K562 (cell line): ENCODE measurements around the gene LSM11. TPM values are rescaled to one million over a fixed set of nuclear protein-coding genes. Genes with fewer than 3 reads are reported as not detected.

Experiments
- ATAC-seq: fragments of 200-7000 bp; cut with Tn5 transposase; 3 replicates; pipeline ENCODE4 v1.9.1; 2020; ENCODE audit warnings: moderate library complexity
- BruUV-seq: library from RNA; stranded (reverse); fragments of 400-500 nt; replicated peaks from 2 replicates; lab custom pipeline; 2021; lab: Mats Ljungman, UMichigan
- CTCF ChIA-PET: fragments of 300-600 bp; formaldehyde crosslinking; extraction: SDS; loops from one replicate; lab custom pipeline; 2021; ENCODE audit warnings: low intra/inter-chr PET ratio; lab: Yijun Ruan, JAX
- POLR2A ChIA-PET: fragments of 300-600, 350-650 bp; sonication (Branson Sonifier 250); formaldehyde crosslinking; extraction: SDS; loops from one replicate; lab custom pipeline; 2021; ENCODE audit warnings: antibody characterized with exemption, inconsistent platforms; lab: Yijun Ruan, JAX
- DNase-seq, 4 experiments: peaks; one replicate each; pipeline versions ENCODE4 v3.0.0 to v3.0.0-alpha.2; 2011 to 2018; ENCODE audit warnings: low spot score in 3 of 4, mixed read lengths in 3 of 4; ENCODE audit errors: extremely low read depth in 1 of 4
- FAIRE-seq: peaks from 2 replicates; lab custom pipeline; 2011; peaks lifted over from hg19 to GRCh38; lab: Jason Lieb, UNC
- H2AFZ ChIP-seq: 2 replicates; pipeline ENCODE4 v1.6.0; 2011; ENCODE audit warnings: low read depth, low read length, control low read depth, inconsistent platforms
- H3K27ac ChIP-seq: fragments of 200-600 bp; 3 replicates; pipeline ENCODE4 v1.8.0; 2011; ENCODE audit warnings: low read depth, mild to moderate bottlenecking, control low read depth, inconsistent platforms, low read length, moderate library complexity, mixed read lengths; ENCODE audit errors: extremely low read depth
- H3K27me3 ChIP-seq, 2 experiments: fragments of 300-600 bp in 1 of 2; 2 replicates in 1 of 2; 3 replicates in 1 of 2; pipeline versions ENCODE4 v1.6.0 to v1.8.0; 2011; ENCODE audit warnings: inconsistent platforms in 2 of 2, low read length in 2 of 2, mild to moderate bottlenecking in 1 of 2, mixed read lengths in 1 of 2, moderate library complexity in 1 of 2; ENCODE audit not compliant: control insufficient read depth in 2 of 2, insufficient read depth in 2 of 2
- H3K36me3 ChIP-seq: fragments of 300-600 bp; 3 replicates; pipeline ENCODE4 v1.8.0; 2011; ENCODE audit warnings: mild to moderate bottlenecking, low read length, inconsistent platforms; ENCODE audit not compliant: control insufficient read depth, insufficient read depth
- H3K4me1 ChIP-seq, 2 experiments: fragments of 200-600 bp in 1 of 2; replicated peaks in 1 of 2; 2 replicates in 1 of 2; 3 replicates in 1 of 2; pipeline versions ENCODE4 v1.5.1 to v1.8.0; 2011; ENCODE audit warnings: inconsistent platforms in 2 of 2, low read length in 2 of 2, mild to moderate bottlenecking in 1 of 2, mixed read lengths in 1 of 2, moderate library complexity in 1 of 2; ENCODE audit not compliant: control insufficient read depth in 2 of 2, insufficient read depth in 2 of 2
- H3K4me2 ChIP-seq: 2 replicates; pipeline ENCODE4 v1.6.1; 2011; ENCODE audit warnings: low read length, control low read depth, inconsistent platforms, mixed read lengths; ENCODE audit not compliant: insufficient read depth
- H3K4me3 ChIP-seq: fragments of 200-600 bp; sonication (generic), shearing (Covaris generic); 2 replicates; pipeline ENCODE4 v1.5.1; 2016; ENCODE audit warnings: control low read depth, inconsistent platforms
- H3K79me2 ChIP-seq: fragments of 200-600 bp; 3 replicates; pipeline ENCODE4 v1.8.0; 2011; ENCODE audit warnings: low read length, inconsistent platforms; ENCODE audit not compliant: control insufficient read depth, insufficient read depth
- H3K9ac ChIP-seq, 2 experiments: 2 replicates each; pipeline versions ENCODE4 v1.6.0 to v1.6.1; 2011; ENCODE audit warnings: low read depth in 2 of 2, low read length in 2 of 2, control low read depth in 1 of 2, inconsistent platforms in 1 of 2, mild to moderate bottlenecking in 1 of 2, mixed read lengths in 1 of 2; ENCODE audit not compliant: insufficient read depth in 1 of 2
- H3K9me1 ChIP-seq: one replicate; pipeline ENCODE4 v1.6.0; 2011; ENCODE audit warnings: inconsistent platforms, mild to moderate bottlenecking, low read length, moderate library complexity; ENCODE audit not compliant: control insufficient read depth, insufficient read depth
- H3K9me3 ChIP-seq: replicated peaks from 2 replicates; pipeline ENCODE4 v1.5.1; 2011; ENCODE audit warnings: low read depth, low read length, inconsistent platforms; ENCODE audit not compliant: control insufficient read depth, insufficient read depth
- H4K20me1 ChIP-seq: replicated peaks from 2 replicates; pipeline ENCODE4 v1.6.1; 2011; ENCODE audit warnings: low read length, inconsistent platforms, mixed read lengths; ENCODE audit not compliant: control insufficient read depth, insufficient read depth
- DNMT1 ChIP-seq: fragments of 450-650 bp; IDR thresholded peaks from 2 replicates; pipeline ENCODE4 v1.6.1; 2016; ENCODE audit warnings: antibody characterized with exemption, mild to moderate bottlenecking
- HLTF ChIP-seq: fragments of 450-650 bp; IDR thresholded peaks from 2 replicates; pipeline ENCODE4 v1.6.1; 2016
- NFYB ChIP-seq: IDR thresholded peaks from 2 replicates; pipeline ENCODE4 v1.6.1; 2011; ENCODE audit warnings: mild to moderate bottlenecking, moderate library complexity; ENCODE audit not compliant: insufficient read length; ENCODE audit errors: extremely low read depth
- PHB2 ChIP-seq: fragments of 450-650 bp; IDR thresholded peaks from 2 replicates; pipeline ENCODE4 v1.6.1; 2017; ENCODE audit warnings: low read depth
- PRDM10 ChIP-seq: fragments of 450-650 bp; IDR thresholded peaks from 2 replicates; pipeline ENCODE4 v1.6.1; 2018; ENCODE audit not compliant: partially characterized antibody
- SNIP1 ChIP-seq: fragments of 450-650 bp; IDR thresholded peaks from 2 replicates; pipeline ENCODE4 v1.7.1; 2017; ENCODE audit warnings: low read depth, mild to moderate bottlenecking
- SPI1 ChIP-seq: IDR thresholded peaks from 2 replicates; pipeline ENCODE4 v1.6.1; 2011; ENCODE audit warnings: low read depth, low read length, control low read depth, borderline replicate concordance
- TBL1XR1 ChIP-seq, 2 experiments: IDR thresholded peaks; 2 replicates each; pipeline ENCODE4 v1.6.1; 2012; ENCODE audit warnings: improper control_type of control experiment in 2 of 2, low read length in 2 of 2, mild to moderate bottlenecking in 1 of 2
- TRIM28 ChIP-seq: fragments of 450-650 bp; IDR thresholded peaks from 2 replicates; pipeline ENCODE4 v1.6.1; 2017
- ZNF384 ChIP-seq: IDR thresholded peaks from 2 replicates; pipeline ENCODE4 v1.6.1; 2012; ENCODE audit warnings: low read depth, low read length, improper control_type of control experiment
- ZNF512 ChIP-seq: IDR thresholded peaks from 2 replicates; pipeline ENCODE4 v1.6.1; 2016; ENCODE audit warnings: missing genetic modification characterization, missing compliant biosample characterization
- WGBS: fragments of 100-300 bp; shearing (Covaris generic); methylation state at CpG from one replicate; pipeline ENCODE4 v1.1.6; 2016; ENCODE audit warnings: low coverage, mixed read lengths; ENCODE audit not compliant: insufficient coverage; ENCODE audit errors: missing lambda C conversion rate; 5-methylcytosine and 5-hydroxymethylcytosine counted together
- in situ Hi-C: fragments of 300-500 bp; cut with MboI; formaldehyde crosslinking; loops from 4 replicates; pipeline ENCODE4 v1.15.0; 2018; ENCODE audit warnings: inconsistent platforms, mixed read lengths
- intact Hi-C: fragments of 100-400 bp; cut with micrococcal nuclease; formaldehyde crosslinking; loops from 2 replicates; pipeline ENCODE4 v1.14.2; 2022
- polyA plus RNA-seq, 8 experiments: library from polyadenylated mRNA; depleted of rRNA in 4 of 8; stranded (reverse) in 5 of 8; unstranded in 3 of 8; fragments of >200 nt; fragmentation: Nextera tagmentation in 2 of 8; fragmentation: Illumina TruSeq in 1 of 8; extraction: Ambion mirVana in 2 of 8; extraction: Trizol in 1 of 8; gene quantifications; 2 replicates each; pipeline versions ENCODE4 v1.2.1 to v1.2.3, GENCODE V29; 2011 to 2014; ENCODE audit warnings: inconsistent platforms in 1 of 8, missing spikeins in 1 of 8
- total RNA-seq, 7 experiments: library from RNA; depleted of rRNA in 6 of 7; stranded (reverse); fragments of >200 nt in 6 of 7; fragmentation: Illumina TruSeq in 2 of 7; extraction: Trizol in 2 of 7; gene quantifications; 2 replicates each; pipeline versions ENCODE4 v1.2.1 to v1.2.3, GENCODE V29; 2011 to 2021; ENCODE audit warnings: low replicate concordance in 1 of 7
- TF ChIP-seq, protein P1 (sequence below): fragments of 450-650 bp; IDR thresholded peaks from 2 replicates; pipeline ENCODE4 v1.6.1; 2017; ENCODE audit warnings: mild to moderate bottlenecking, moderate library complexity

Gene LSM11
- total and polyA plus RNA-seq, 9 of the 15 experiments (the other 6 are each of a cell fraction or from before 2014, with no cell fraction given) = 1.8 to 9.4 (median 4.7) TPM

DNA sequence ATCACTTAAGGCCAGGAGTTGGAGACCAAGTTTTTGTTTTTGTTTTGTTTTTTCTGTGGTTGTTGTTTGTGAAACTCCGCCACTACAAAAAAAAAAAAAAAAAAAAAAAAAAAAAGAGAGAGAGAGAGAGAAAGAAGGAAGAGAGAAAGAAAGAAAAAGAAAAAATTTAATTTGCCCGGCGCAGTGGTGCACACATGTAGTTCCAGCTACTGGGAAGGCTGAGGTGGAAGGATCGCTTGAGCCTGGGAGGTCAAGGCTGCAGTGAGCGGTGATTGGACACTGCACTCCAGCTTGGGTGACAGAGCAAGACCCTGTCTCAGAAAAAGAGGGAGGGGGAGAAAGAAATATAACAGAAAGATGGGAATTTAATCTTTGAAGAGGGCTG lies 11.4 kb upstream of the LSM11 start:
- intact Hi-C loops (no loop called here), in situ Hi-C loops (loop anchor here (10.0 kb wide), 1 partner anchor 387 kb away; a partner anchor contains a TSS)
- Histone ChIP-seq H3K79me2 (no peaks in the 10 kb centered on the region; the same call in 2 of the 3 replicates), H2AFZ (peak overlapping the region; percentile 99), H3K9ac (peak overlapping the region in 1 of 2 experiments; percentile 78; a peak in 2 of 4 replicates), H3K4me3 (peak overlapping the region; percentile 51), H4K20me1 (no peaks in the 10 kb centered on the region), H3K27me3 (no peaks in the 10 kb centered on the region), H3K4me1 (peaks cover 5 to 15% of the 10 kb centered on the region in 2 experiments; a peak in 4 of 5 replicates), H3K27ac (peak overlapping the region; percentile 86), H3K36me3 (peaks cover 31% of the 10 kb centered on the region; the same call in 2 of the 3 replicates), H3K9me3 (no peaks in the 10 kb centered on the region; the same call in 1 of the 2 replicates), H3K4me2 (peak overlapping the region; percentile 93), H3K9me1 (no peaks in the 10 kb centered on the region)
- CTCF ChIA-PET = interaction anchor here (0.9 kb wide), 1 partner anchor 8 kb away, joined by 3 read pairs; no protein-coding TSS in a partner anchor
- 0% methylated on average over 2 of the region's 5 CpGs for WGBS
- no TSS peak for BruUV-seq
- POLR2A ChIA-PET = interaction anchor here (0.6 to 1.5 kb wide), 9 partner anchors 11 to 600 kb away, joined by 3 to 7 read pairs (median 3); partner anchors contain the start of genes C5orf52 and LSM11
- no peak for FAIRE-seq
- DNase-seq = no peak
- TF ChIP-seq HLTF (no peak), ZNF384 (0 out of 2 replicates have a peak, but pooled peaks have one; percentile 2), ZNF512 (tag) (peak; percentile 54), TRIM28 (no peak), SPI1 (0 out of 2 replicates have a peak, but pooled peaks have one; percentile 12), SNIP1 (no peak), PHB2 (no peak), DNMT1 (0 out of 2 replicates have a peak, but pooled peaks have one; percentile 36), NFYB (peak; percentile 25), PRDM10 (no peak), TBL1XR1 (IDR thresholded peaks at IDR 0.05; ENCODE audit: low read length in 2 of 2) (no peak)
- TF ChIP-seq, protein P1, sequence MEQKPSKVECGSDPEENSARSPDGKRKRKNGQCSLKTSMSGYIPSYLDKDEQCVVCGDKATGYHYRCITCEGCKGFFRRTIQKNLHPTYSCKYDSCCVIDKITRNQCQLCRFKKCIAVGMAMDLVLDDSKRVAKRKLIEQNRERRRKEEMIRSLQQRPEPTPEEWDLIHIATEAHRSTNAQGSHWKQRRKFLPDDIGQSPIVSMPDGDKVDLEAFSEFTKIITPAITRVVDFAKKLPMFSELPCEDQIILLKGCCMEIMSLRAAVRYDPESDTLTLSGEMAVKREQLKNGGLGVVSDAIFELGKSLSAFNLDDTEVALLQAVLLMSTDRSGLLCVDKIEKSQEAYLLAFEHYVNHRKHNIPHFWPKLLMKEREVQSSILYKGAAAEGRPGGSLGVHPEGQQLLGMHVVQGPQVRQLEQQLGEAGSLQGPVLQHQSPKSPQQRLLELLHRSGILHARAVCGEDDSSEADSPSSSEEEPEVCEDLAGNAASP = peak; percentile 6; the same call in 1 of the 2 replicates
- no peak for ATAC-seq
